Heart left ventricle (tissue), 13 donors: ENCODE data around the gene OTOP1.

Source experiments
- POLR2A ChIP-seq, 2 donors: fragments of 450-650 bp; IDR thresholded peaks; one replicate each; pipeline ENCODE4 v1.6.1; 2017; ENCODE audit warnings: antibody characterized with exemption in 2 of 2, mild to moderate bottlenecking in 2 of 2, moderate library complexity in 2 of 2
- TF ChIP-seq, protein P1 (sequence below), 12 donors: fragments of 200-600 bp; sonication (generic) in 4 of 12; IDR thresholded peaks; one replicate each; pipeline versions ENCODE4 v1.5.0 to v1.8.0; 2018 to 2022; ENCODE audit warnings: antibody characterized with exemption in 12 of 12, mild to moderate bottlenecking in 5 of 12
- donor health status: ischemic (EF 13 %, LVEDD 7.1; RV severe dilation, severe dysfunction).
- donor health status: DM: no; HTN: yes; CAD: no.
- donor health status: DM: no; HTN: no; CAD: no.
- donor health status: ischemic (EF 25% LVEDD 6.9; RV normal size, moderate dysfunction).
- donor health status: ischemic (EF 25% LVEDD 5.7; RV mildly dilated, moderate dysfunction).
- donor health status: ischemic (EF 35%, LVEDD 5.7; RV mildly dilated, moderate dysfunction).
- donor health status: nonischemic (EF 11% LVEDD 7.7; RV severe dilation, severe dysfunction).
- donor health status: DM: yes; HTN: yes; CAD: no.
- donor health status: PGD.
- donor health status: ischemic (EF 29% LVEDD 5.4; RV normal size, mild dysfunction).
- donor health status: nonischemic (EF 23%, LVEDD 6.1; RV moderate dilation, normal function).

DNA sequence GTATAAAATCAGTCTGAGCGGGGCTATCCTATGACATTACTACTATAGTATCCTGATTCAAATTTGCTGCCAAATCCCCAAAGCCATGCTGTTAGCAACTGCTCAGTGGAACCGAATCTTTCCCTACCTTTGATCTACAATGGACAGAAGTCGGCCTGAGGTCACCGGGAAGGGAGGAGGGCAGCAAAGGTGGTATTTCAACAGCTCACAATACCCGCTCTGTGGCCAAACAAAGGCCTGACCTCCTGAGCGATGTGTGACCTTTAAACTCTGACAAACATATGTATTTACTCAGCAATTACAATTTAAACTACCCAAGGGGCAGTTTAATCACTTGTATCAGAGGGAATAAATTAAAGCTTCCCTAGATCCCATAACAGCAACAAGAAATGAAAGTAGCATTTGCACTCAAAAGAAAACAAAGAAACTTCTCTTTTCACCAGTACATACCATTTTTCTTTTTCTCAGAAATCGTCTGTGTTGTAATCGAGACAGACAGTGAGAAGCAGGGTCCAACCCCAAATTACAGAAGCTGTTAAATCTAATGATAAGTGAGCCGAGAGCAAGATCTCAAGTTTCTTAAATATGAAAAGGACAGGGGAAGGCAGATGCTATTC, 32.9 kb upstream of the OTOP1 start:
- TF ChIP-seq, protein P1, sequence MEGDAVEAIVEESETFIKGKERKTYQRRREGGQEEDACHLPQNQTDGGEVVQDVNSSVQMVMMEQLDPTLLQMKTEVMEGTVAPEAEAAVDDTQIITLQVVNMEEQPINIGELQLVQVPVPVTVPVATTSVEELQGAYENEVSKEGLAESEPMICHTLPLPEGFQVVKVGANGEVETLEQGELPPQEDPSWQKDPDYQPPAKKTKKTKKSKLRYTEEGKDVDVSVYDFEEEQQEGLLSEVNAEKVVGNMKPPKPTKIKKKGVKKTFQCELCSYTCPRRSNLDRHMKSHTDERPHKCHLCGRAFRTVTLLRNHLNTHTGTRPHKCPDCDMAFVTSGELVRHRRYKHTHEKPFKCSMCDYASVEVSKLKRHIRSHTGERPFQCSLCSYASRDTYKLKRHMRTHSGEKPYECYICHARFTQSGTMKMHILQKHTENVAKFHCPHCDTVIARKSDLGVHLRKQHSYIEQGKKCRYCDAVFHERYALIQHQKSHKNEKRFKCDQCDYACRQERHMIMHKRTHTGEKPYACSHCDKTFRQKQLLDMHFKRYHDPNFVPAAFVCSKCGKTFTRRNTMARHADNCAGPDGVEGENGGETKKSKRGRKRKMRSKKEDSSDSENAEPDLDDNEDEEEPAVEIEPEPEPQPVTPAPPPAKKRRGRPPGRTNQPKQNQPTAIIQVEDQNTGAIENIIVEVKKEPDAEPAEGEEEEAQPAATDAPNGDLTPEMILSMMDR (IDR thresholded peaks at IDR 0.05): no peak
- no peak for TF ChIP-seq POLR2A (IDR thresholded peaks at IDR 0.05)
